Pancreas (tissue), 10 donors: Measurements from ENCODE around the gene RET. TPM values are rescaled to one million over a fixed set of nuclear protein-coding genes. Genes with fewer than 3 reads are reported as not detected.

Experiments used
- ATAC-seq, 4 donors: fragments of 200-7000 bp; cut with Tn5 transposase; one replicate each; pipeline versions ENCODE4 v1.8.0 to v1.9.1; 2020; ENCODE audit warnings: mild to moderate bottlenecking in 4 of 4, moderate library complexity in 4 of 4
- DNase-seq, 6 donors: peaks; one replicate each; pipeline ENCODE4 v3.0.0-alpha.2; 2020
- FAIRE-seq: peaks from 2 replicates; lab custom pipeline; 2012; peaks lifted over from hg19 to GRCh38; lab: Jason Lieb, UNC
- H3K27ac ChIP-seq, 4 donors: fragments of 200-600 bp; sonication (generic); 1 replicate in 3 of 4; 2 replicates in 1 of 4; pipeline versions ENCODE4 v1.5.0 to v1.8.0; 2020
- H3K27me3 ChIP-seq, 4 donors: fragments of 200-600 bp; one replicate each; pipeline ENCODE4 v1.8.0; 2021
- H3K36me3 ChIP-seq, 3 donors: fragments of 200-600 bp; sonication (generic) in 1 of 3; one replicate each; pipeline versions ENCODE4 v1.5.0 to v1.8.0; 2020 to 2021
- H3K4me1 ChIP-seq, 3 donors: fragments of 200-600 bp; one replicate each; pipeline ENCODE4 v1.8.0; 2021
- H3K4me3 ChIP-seq, 4 donors: fragments of 200-600 bp; sonication (generic) in 2 of 4; one replicate each; pipeline versions ENCODE4 v1.5.0 to v1.8.0; 2020 to 2021
- H3K9me3 ChIP-seq, 4 donors: fragments of 200-600 bp; one replicate each; pipeline ENCODE4 v1.8.0; 2021
- WGBS, 2 donors: extraction: QIAGEN DNeasy Blood & Tissue Kit; methylation state at CpG; one replicate each; pipeline ENCODE4 v1.1.7; 2013; 5-methylcytosine and 5-hydroxymethylcytosine counted together
- intact Hi-C, 3 donors: fragments of 100-400 bp; cut with DNase I; formaldehyde crosslinking; loops; one replicate each; pipeline versions ENCODE4 v1.11.1 to v1.14.2; 2022
- polyA plus RNA-seq, 2 donors: library from polyadenylated mRNA; stranded (reverse); fragments of 200-250 nt; gene quantifications; one replicate each; pipeline ENCODE4 v1.2.3, GENCODE V29; 2013
- total RNA-seq, 6 donors: library from RNA; stranded (reverse); fragmentation: NEBNext Ultra II Directional in 4 of 6; extraction: Animal tissue kit (Norgen Biotek cat#: 25700) in 4 of 6; gene quantifications; one replicate each; pipeline versions ENCODE4 v1.2.1 to v1.2.4, GENCODE V29; 2021 to 2023
- TF ChIP-seq, protein P1 (sequence below), 4 donors: fragments of 200-600 bp; sonication (generic) in 3 of 4; IDR thresholded peaks; one replicate each; pipeline versions ENCODE4 v1.5.0 to v1.8.0; 2021; ENCODE audit warnings: antibody characterized with exemption in 4 of 4
- donor health status: healthy with polysubstance abuse.
- donor health status: DM: no; HTN: no; CAD: no; lungs with moderate emphysema.
- donor health status: DM: no; HTN: no; CAD: no.
- donor health status: control.
- donor health status: control.
- donor health status: Bipolar disorder and iron deficiency.
- donor health status: DM: yes; HTN: yes; CAD: no.
- donor health status: DM: no; HTN: no; CAD: no.
- donor health status: DM: no; HTN: no; CAD: no.
- donor health status: DM: yes; HTN: yes; CAD: no.

Gene RET
- total and polyA plus RNA-seq, 8 donors = 0.32 to 4.4 (median 0.83) TPM

DNA sequence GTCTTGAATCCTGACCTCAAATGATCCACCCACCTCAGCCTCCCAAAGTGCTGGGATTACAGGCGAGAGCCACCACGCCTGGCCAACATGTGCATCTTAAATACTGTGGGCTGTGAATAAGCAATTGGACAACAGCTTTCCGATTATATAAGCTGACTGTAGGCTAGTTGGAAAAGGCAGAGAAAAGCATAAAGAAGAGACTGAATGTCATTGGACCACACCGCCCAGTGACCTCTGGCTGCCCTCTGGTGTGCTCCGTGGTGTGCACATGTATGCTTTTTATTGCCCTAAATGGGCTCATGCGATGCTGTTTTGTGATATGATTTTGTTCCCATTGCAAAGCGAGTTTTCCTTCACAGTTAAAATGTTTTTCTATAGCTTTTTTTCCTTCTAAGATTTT lies 46.0 kb downstream of the RET start:
- FAIRE-seq (no peak), DNase-seq (no peak), ATAC-seq (no peak)
- Histone ChIP-seq H3K4me1 (no peaks in the 10 kb centered on the region), H3K27ac (no peak overlapping the region), H3K36me3 (no peaks in the 10 kb centered on the region), H3K27me3 (no peaks in the 10 kb centered on the region), H3K4me3 (no peak overlapping the region), H3K9me3 (no peaks in the 10 kb centered on the region)
- WGBS, 2 donors = 87 to 90% methylated on average over 7 of the region's 7 CpGs
- TF ChIP-seq, protein P1, sequence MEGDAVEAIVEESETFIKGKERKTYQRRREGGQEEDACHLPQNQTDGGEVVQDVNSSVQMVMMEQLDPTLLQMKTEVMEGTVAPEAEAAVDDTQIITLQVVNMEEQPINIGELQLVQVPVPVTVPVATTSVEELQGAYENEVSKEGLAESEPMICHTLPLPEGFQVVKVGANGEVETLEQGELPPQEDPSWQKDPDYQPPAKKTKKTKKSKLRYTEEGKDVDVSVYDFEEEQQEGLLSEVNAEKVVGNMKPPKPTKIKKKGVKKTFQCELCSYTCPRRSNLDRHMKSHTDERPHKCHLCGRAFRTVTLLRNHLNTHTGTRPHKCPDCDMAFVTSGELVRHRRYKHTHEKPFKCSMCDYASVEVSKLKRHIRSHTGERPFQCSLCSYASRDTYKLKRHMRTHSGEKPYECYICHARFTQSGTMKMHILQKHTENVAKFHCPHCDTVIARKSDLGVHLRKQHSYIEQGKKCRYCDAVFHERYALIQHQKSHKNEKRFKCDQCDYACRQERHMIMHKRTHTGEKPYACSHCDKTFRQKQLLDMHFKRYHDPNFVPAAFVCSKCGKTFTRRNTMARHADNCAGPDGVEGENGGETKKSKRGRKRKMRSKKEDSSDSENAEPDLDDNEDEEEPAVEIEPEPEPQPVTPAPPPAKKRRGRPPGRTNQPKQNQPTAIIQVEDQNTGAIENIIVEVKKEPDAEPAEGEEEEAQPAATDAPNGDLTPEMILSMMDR (IDR thresholded peaks at IDR 0.05) = no peak
- intact Hi-C loops = no loop called here

DNA sequence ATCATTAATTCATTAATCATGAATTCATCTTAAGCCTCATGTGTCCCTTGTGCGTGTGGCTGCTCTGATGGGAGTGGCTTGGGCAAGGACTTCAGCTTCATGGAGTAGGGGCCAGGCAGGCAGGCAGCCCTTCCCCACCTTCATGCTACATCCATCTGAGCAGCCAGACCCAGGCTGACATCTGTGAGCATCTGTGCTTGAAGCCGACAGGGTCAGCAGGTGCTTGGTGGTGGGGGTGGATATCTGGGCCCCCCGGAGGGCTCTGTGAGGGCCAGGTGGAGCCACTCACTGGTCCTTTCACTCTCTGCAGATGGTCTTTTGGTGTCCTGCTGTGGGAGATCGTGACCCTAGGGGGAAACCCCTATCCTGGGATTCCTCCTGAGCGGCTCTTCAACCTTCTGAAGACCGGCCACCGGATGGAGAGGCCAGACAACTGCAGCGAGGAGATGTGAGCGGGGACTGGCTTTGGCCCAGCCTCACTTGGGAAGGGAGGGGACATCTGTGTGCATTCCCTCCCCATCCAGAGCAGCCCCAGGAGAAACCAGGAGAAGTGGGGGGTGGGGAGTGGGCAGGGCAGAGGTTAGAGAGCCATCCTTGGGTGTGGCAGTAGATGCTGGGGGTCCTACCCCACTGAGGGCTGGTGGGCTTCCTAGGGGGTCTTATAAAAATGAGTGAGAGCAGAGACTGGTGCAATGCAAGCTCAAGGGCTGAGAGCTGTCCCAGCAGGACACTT lies 46.7 kb downstream of the RET start:
- Histone ChIP-seq H3K27ac (no peak overlapping the region), H3K27me3 (no peaks in the 10 kb centered on the region), H3K4me3 (no peak overlapping the region), H3K4me1 (no peaks in the 10 kb centered on the region), H3K36me3 (no peaks in the 10 kb centered on the region), H3K9me3 (no peaks in the 10 kb centered on the region)
- FAIRE-seq (no peak), DNase-seq (peak in 2 of 6 donors; percentile 5 to 22), ATAC-seq (no peak)
- TF ChIP-seq, protein P1 (IDR thresholded peaks at IDR 0.05) = no peak
- 77 to 91% methylated on average over 9 of the region's 9 CpGs for WGBS, 2 donors
- intact Hi-C loops = no loop called here

DNA sequence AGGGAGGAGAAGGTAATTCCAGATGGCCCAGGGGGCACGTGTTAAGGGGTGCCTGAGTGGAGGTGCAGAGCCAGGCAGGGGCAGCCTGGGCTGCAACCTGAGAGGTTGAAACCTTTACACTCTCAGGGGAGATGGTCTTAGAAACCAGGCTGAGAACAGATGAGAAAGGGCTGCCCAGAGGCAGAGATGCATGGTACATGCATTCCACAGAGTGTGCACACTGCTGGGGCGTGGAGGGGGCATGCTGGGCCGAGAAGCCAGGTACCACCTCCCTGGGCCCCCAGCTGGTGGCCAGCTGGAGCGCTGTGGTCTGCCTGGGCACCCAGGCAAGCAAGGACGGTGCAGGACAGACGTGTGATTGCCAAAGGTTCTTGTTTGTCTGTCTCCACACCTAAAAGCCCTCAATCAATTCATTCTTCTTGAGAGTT lies 47.2 kb downstream of the RET start:
- no peak for ATAC-seq
- Histone ChIP-seq H3K27me3 (no peaks in the 10 kb centered on the region), H3K4me3 (no peak overlapping the region), H3K27ac (no peak overlapping the region), H3K4me1 (no peaks in the 10 kb centered on the region), H3K9me3 (no peaks in the 10 kb centered on the region), H3K36me3 (no peaks in the 10 kb centered on the region)
- 64 to 72% methylated on average over 6 of the region's 6 CpGs for WGBS, 2 donors
- intact Hi-C loops = no loop called here
- peak in 1 of 6 donors; percentile 5 for DNase-seq
- TF ChIP-seq, protein P1 (IDR thresholded peaks at IDR 0.05) = no peak
- FAIRE-seq = no peak

DNA sequence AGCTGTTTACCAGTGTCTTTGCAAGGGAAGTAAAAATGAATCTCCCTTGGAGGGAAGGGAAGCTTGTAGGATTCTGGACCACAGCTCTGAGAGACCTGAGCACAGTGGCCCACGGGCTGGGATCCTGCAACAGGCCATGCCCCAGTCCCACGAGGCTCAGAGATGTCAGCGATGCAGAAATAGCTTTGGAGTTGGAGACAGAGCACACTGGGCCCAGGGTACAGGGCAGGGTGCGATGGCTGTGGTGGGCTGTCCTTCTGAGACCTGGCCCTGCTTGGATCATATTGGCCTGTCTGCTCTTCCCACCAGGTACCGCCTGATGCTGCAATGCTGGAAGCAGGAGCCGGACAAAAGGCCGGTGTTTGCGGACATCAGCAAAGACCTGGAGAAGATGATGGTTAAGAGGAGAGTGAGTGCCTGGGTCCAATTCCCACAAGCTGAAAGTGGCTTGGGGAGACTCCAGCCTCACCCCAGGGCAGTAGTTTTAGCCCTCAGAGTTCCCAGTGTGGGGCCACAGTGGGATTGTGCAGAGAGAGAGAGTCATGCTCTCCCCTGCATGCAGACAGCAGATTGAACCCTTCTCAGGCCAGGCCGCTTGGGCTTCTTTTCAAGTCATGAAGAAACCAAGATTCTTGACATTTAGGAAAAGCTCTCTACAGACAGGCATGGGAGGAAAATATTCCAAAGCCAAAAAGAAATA lies 47.9 kb downstream of the RET start:
- H3K4me1 ChIP-seq = no peaks in the 10 kb centered on the region
- intact Hi-C loops = no loop called here
- H3K9me3 ChIP-seq = no peaks in the 10 kb centered on the region
- FAIRE-seq (no peak), ATAC-seq (no peak), DNase-seq (peak in 2 of 6 donors; percentile 2 to 9)
- H3K27me3 ChIP-seq = no peaks in the 10 kb centered on the region
- H3K27ac ChIP-seq = no peak overlapping the region
- 81 to 89% methylated on average over 9 of the region's 9 CpGs for WGBS, 2 donors
- TF ChIP-seq, protein P1 (IDR thresholded peaks at IDR 0.05) = no peak
- no peak overlapping the region for H3K4me3 ChIP-seq
- no peaks in the 10 kb centered on the region for H3K36me3 ChIP-seq
